ENCODE measurements around the gene RHEBL1. TPM values are rescaled to one million over a fixed set of nuclear protein-coding genes. Genes with fewer than 3 reads are reported as not detected.

The RHEBL1 gene
- total and polyA plus RNA-seq, 2 of the 8 experiments (the other 6 are each of a cell fraction or from before 2014, with no cell fraction given): 7.5 to 9.4 TPM

- CTCF ChIA-PET (ENCODE audit: partially characterized antibody): interaction anchor here (0.8 to 12.2 kb wide), 4 partner anchors 11 to 92 kb away, joined by 3 to 126 read pairs (median 19); no protein-coding TSS in a partner anchor
- Histone ChIP-seq H3K36me3 (ENCODE audit: control insufficient read depth in 2 of 4, insufficient read depth in 4 of 4, low read length in 3 of 4) (peaks cover 41 to 74% (median 70%) of the 10 kb centered on the region in 4 experiments), H3K18ac (ENCODE audit: extremely low read depth, low read length) (no peak overlapping the region)
- TF ChIP-seq NANOG (IDR thresholded peaks at IDR 0.05; ENCODE audit: insufficient read depth, low read depth, low read length, poor library complexity, severe bottlenecking): no peak
- TF ChIP-seq, protein P1, sequence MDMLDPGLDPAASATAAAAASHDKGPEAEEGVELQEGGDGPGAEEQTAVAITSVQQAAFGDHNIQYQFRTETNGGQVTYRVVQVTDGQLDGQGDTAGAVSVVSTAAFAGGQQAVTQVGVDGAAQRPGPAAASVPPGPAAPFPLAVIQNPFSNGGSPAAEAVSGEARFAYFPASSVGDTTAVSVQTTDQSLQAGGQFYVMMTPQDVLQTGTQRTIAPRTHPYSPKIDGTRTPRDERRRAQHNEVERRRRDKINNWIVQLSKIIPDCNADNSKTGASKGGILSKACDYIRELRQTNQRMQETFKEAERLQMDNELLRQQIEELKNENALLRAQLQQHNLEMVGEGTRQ (IDR thresholded peaks at IDR 0.05; ENCODE audit: low read length): no peak
- TF ChIP-seq CTBP2 (IDR thresholded peaks at IDR 0.05; ENCODE audit: borderline replicate concordance, insufficient read depth, insufficient read length, low read length): no peak
- TF ChIP-seq KDM4A (IDR thresholded peaks at IDR 0.05; ENCODE audit: low read depth, low read length, severe bottlenecking): no peak
- no peak for TF ChIP-seq EP300 (IDR thresholded peaks at IDR 0.05; ENCODE audit: borderline replicate concordance in 1 of 2, low read depth in 2 of 2, low read length in 2 of 2)
These were observed 36.9 kb downstream of the RHEBL1 start for GRCh38 chr12:49032679-49033447.

More at GRCh38 chr12:49032679-49033447, 36.9 kb downstream of the RHEBL1 start:
- Histone ChIP-seq H3K27me3 (replicated peaks in 1 of 4; ENCODE audit: control insufficient read depth in 3 of 4, extremely low read depth in 1 of 4, insufficient read depth in 3 of 4, low read length in 3 of 4) (no peaks in the 10 kb centered on the region), H3K4me1 (replicated peaks in 1 of 4; ENCODE audit: control insufficient read depth in 3 of 4, insufficient read depth in 4 of 4, low read length in 3 of 4) (no peaks in the 10 kb centered on the region), H4K8ac (ENCODE audit: extremely low read depth, insufficient read depth, low read length) (no peak overlapping the region), H3K4ac (replicated peaks; ENCODE audit: insufficient read length, low read depth, low read length) (no peak overlapping the region), H3K23me2 (ENCODE audit: low read depth, low read length) (no peaks in the 10 kb centered on the region), H3K23ac (ENCODE audit: insufficient read length) (no peak overlapping the region), H2AK5ac (ENCODE audit: low read depth, low read length) (no peak overlapping the region), H4K91ac (replicated peaks; ENCODE audit: insufficient read length, low read length) (no peak overlapping the region), H3K27ac (ENCODE audit: low read depth, low read length) (no peak overlapping the region), H3K4me3 (ENCODE audit: extremely low read depth in 1 of 4, insufficient read depth in 2 of 4, low read depth in 3 of 4, low read length in 4 of 4) (no peak overlapping the region), H3K4me2 (ENCODE audit: insufficient read depth in 1 of 2, low read depth in 2 of 2, low read length in 2 of 2) (no peak overlapping the region), H3K9me3 (ENCODE audit: insufficient read depth in 2 of 2, low read depth in 1 of 2, low read length in 1 of 2) (no peaks in the 10 kb centered on the region), H4K20me1 (replicated peaks in 1 of 2; ENCODE audit: control insufficient read depth in 1 of 2, insufficient read depth in 2 of 2, low read length in 2 of 2) (peaks cover 4 to 15% of the 10 kb centered on the region in 2 experiments), H2BK15ac (ENCODE audit: low read length) (no peak overlapping the region), H3K56ac (replicated peaks; ENCODE audit: insufficient read length, low read depth, low read length) (no peak overlapping the region), H3K79me1 (ENCODE audit: low read depth, low read length) (no peaks in the 10 kb centered on the region; the same call in none of the 2 replicates), H2BK120ac (replicated peaks; ENCODE audit: low read depth, low read length) (no peak overlapping the region), H3K79me2 (ENCODE audit: control insufficient read depth in 1 of 2, insufficient read depth in 2 of 2, low read length in 2 of 2) (no peaks in the 10 kb centered on the region), H2AFZ (ENCODE audit: low read length) (no peak overlapping the region), H4K5ac (ENCODE audit: insufficient read length, low read depth, low read length) (no peak overlapping the region), H3K14ac (ENCODE audit: insufficient read length) (no peak overlapping the region), H2BK5ac (ENCODE audit: low read depth, low read length) (no peak overlapping the region), H3K9ac (replicated peaks in 1 of 4; ENCODE audit: extremely low read depth in 1 of 4, low read depth in 3 of 4, low read length in 3 of 4) (no peak overlapping the region), H2BK12ac (ENCODE audit: low read depth, low read length) (no peak overlapping the region), H2BK20ac (ENCODE audit: low read length) (no peak overlapping the region)
- POLR2A ChIA-PET (ENCODE audit: partially characterized antibody): interaction anchor here (0.7 to 22.2 kb wide), 8 partner anchors 3 to 99 kb away, joined by 3 to 339 read pairs (median 4); partner anchors contain the start of genes KMT2D and TUBA1B
- no peak for FAIRE-seq
- WGBS, 2 experiments (ENCODE audit: extremely low coverage in 1 of 2, insufficient coverage in 1 of 2, insufficient read length in 1 of 2, insufficient replicate concordance in 2 of 2, low coverage in 1 of 2, low lambda C conversion rate in 2 of 2, missing lambda C conversion rate in 1 of 2): 94% methylated on average over 3 of the region's 3 CpGs; no CpG with 5 or more reads in 1 of the 2 experiments
- no peak for DNase-seq (ENCODE audit: low read depth in 1 of 2, low spot score in 2 of 2)

Measured in H1 (cell line).